ENCODE measurements around the gene SIRT7.

Gene SIRT7

GRCh38 chr17:81885454-81885853 is 32.5 kb downstream of the SIRT7 start:
- no peak for DNase-seq

GRCh38 chr17:81884968-81885367 is 33.0 kb downstream of the SIRT7 start:
- DNase-seq, result no peak

- DNase-seq, result no peak
Observed at GRCh38 chr17:81884520-81884919, 33.5 kb downstream of the SIRT7 start.

- DNase-seq, result no peak
Observed at GRCh38 chr17:81879121-81879520, 38.9 kb downstream of the SIRT7 start.

- no peak for DNase-seq
Observed at GRCh38 chr17:81878294-81878693, 39.7 kb downstream of the SIRT7 start.

GRCh38 chr17:81877569-81877968 is 40.4 kb downstream of the SIRT7 start:
- no peak for DNase-seq

- DNase-seq, result peak; percentile 21
Observed at GRCh38 chr17:81871387-81872230, 46.4 kb downstream of the SIRT7 start.

GRCh38 chr17:81870981-81871386 is 47.0 kb downstream of the SIRT7 start, which contains the start of gene ARHGDIA:
ARHGDIA (minus strand) TSS chr17:81871337; CDS start chr17:81869930, 1,407 bp downstream.
- no peak for DNase-seq

GRCh38 chr17:81870131-81870980 is 47.6 kb downstream of the SIRT7 start:
- DNase-seq, result no peak

- DNase-seq, result no peak
Observed at GRCh38 chr17:81869221-81870130, 48.5 kb downstream of the SIRT7 start.

- DNase-seq, result no peak
Observed at GRCh38 chr17:81868674-81869220, 49.2 kb downstream of the SIRT7 start.

- DNase-seq, result no peak
Observed at GRCh38 chr17:81867991-81868673, 49.8 kb downstream of the SIRT7 start.

- DNase-seq, result no peak
Observed at GRCh38 chr17:81867170-81867990, 50.6 kb downstream of the SIRT7 start.

- no peak for DNase-seq
Observed at GRCh38 chr17:81866440-81867169, 51.4 kb downstream of the SIRT7 start.

GRCh38 chr17:81865733-81866439 is 52.1 kb downstream of the SIRT7 start:
- DNase-seq, result no peak

GRCh38 chr17:81865358-81865732 is 52.6 kb downstream of the SIRT7 start:
- no peak for DNase-seq

GRCh38 chr17:81863833-81864768 is 53.9 kb downstream of the SIRT7 start:
- DNase-seq, result no peak

- DNase-seq, result no peak
Observed at GRCh38 chr17:81863123-81863675, 54.8 kb downstream of the SIRT7 start.

All from NCI-H187 treated with DMSO at 0.1 percent for 48 hours (cell line).